H1 (cell line): ENCODE results near the gene ACOX1. TPM values are rescaled to one million over a fixed set of nuclear protein-coding genes. Genes with fewer than 3 reads are reported as not detected.

Experiments
- CTCF ChIA-PET: fragments of 300-600 bp; sonication (Branson Sonifier 250); formaldehyde crosslinking; loops from one replicate; lab custom pipeline; 2021; ENCODE audit not compliant: partially characterized antibody; lab: Charles Lee
- POLR2A ChIA-PET: fragments of 300-600 bp; sonication (Branson Sonifier 250); formaldehyde crosslinking; loops from one replicate; lab custom pipeline; 2021; ENCODE audit warnings: inconsistent platforms; ENCODE audit not compliant: partially characterized antibody; lab: Charles Lee
- DNase-seq, 2 experiments: peaks; one replicate each; pipeline versions ENCODE4 v3.0.0 to v3.0.0-alpha.2; 2010 to 2022; ENCODE audit warnings: low spot score in 2 of 2, low read depth in 1 of 2, mixed read lengths in 1 of 2
- FAIRE-seq: peaks from 2 replicates; lab custom pipeline; 2011; peaks lifted over from hg19 to GRCh38; lab: Jason Lieb, UNC
- H2AFZ ChIP-seq: 2 replicates; pipeline ENCODE4 v1.8.1; 2012; ENCODE audit warnings: low read length, inconsistent platforms
- H2AK5ac ChIP-seq: 2 replicates; pipeline ENCODE4 v1.6.1; 2013; ENCODE audit warnings: low read depth, low read length
- H2BK120ac ChIP-seq: replicated peaks from 2 replicates; pipeline ENCODE3; 2013; ENCODE audit warnings: low read depth, low read length, inconsistent platforms
- H2BK12ac ChIP-seq: 2 replicates; pipeline ENCODE4 v1.6.1; 2013; ENCODE audit warnings: low read depth, low read length
- H2BK15ac ChIP-seq: 2 replicates; pipeline ENCODE4 v1.6.1; 2013; ENCODE audit warnings: low read length
- H2BK20ac ChIP-seq: 2 replicates; pipeline ENCODE4 v1.6.1; 2013; ENCODE audit warnings: low read length
- H2BK5ac ChIP-seq: 2 replicates; pipeline ENCODE4 v1.6.1; 2013; ENCODE audit warnings: low read depth, low read length
- H3K14ac ChIP-seq: 2 replicates; pipeline ENCODE4 v1.6.1; 2013; ENCODE audit warnings: inconsistent platforms; ENCODE audit not compliant: insufficient read length
- H3K18ac ChIP-seq: 2 replicates; pipeline ENCODE4 v1.6.1; 2013; ENCODE audit warnings: low read length; ENCODE audit errors: extremely low read depth
- H3K23ac ChIP-seq: 2 replicates; pipeline ENCODE4 v1.6.1; 2013; ENCODE audit warnings: inconsistent platforms; ENCODE audit not compliant: insufficient read length
- H3K23me2 ChIP-seq: 2 replicates; pipeline ENCODE4 v1.6.1; 2013; ENCODE audit warnings: low read depth, low read length
- H3K27ac ChIP-seq: 2 replicates; pipeline ENCODE4 v1.6.1; 2011; ENCODE audit warnings: low read depth, low read length, inconsistent platforms
- H3K27me3 ChIP-seq, 4 experiments: replicated peaks in 1 of 4; 1 replicate in 1 of 4; 2 replicates in 3 of 4; pipeline versions ENCODE4 v1.6.1 to v1.8.1; 2011 to 2013; ENCODE audit warnings: low read length in 3 of 4, mild to moderate bottlenecking in 3 of 4, inconsistent platforms in 2 of 4, mixed read lengths in 2 of 4, moderate library complexity in 1 of 4; ENCODE audit not compliant: control insufficient read depth in 3 of 4, insufficient read depth in 3 of 4; ENCODE audit errors: extremely low read depth in 1 of 4
- H3K36me3 ChIP-seq, 4 experiments: 2 replicates each; pipeline versions ENCODE4 v1.6.1 to v1.8.1; 2011 to 2013; ENCODE audit warnings: mild to moderate bottlenecking in 4 of 4, low read length in 3 of 4, moderate library complexity in 2 of 4, control low read depth in 1 of 4, inconsistent platforms in 1 of 4; ENCODE audit not compliant: insufficient read depth in 4 of 4, control insufficient read depth in 2 of 4
- H3K4ac ChIP-seq: replicated peaks from 2 replicates; pipeline ENCODE3; 2013; ENCODE audit warnings: low read length, low read depth, mixed read lengths, inconsistent platforms; ENCODE audit not compliant: insufficient read length
- H3K4me1 ChIP-seq, 4 experiments: replicated peaks in 1 of 4; 1 replicate in 1 of 4; 2 replicates in 3 of 4; pipeline versions ENCODE4 v1.6.1 to v1.8.1; 2011 to 2013; ENCODE audit warnings: low read length in 3 of 4, inconsistent platforms in 2 of 4, mixed read lengths in 1 of 4; ENCODE audit not compliant: insufficient read depth in 4 of 4, control insufficient read depth in 3 of 4
- H3K4me2 ChIP-seq, 2 experiments: 2 replicates each; pipeline versions ENCODE4 v1.6.1 to v1.8.1; 2011 to 2013; ENCODE audit warnings: low read depth in 2 of 2, low read length in 2 of 2, control low read depth in 1 of 2, inconsistent platforms in 1 of 2, mild to moderate bottlenecking in 1 of 2; ENCODE audit not compliant: insufficient read depth in 1 of 2
- H3K4me3 ChIP-seq, 4 experiments: fragments of 200-600, 300-600 bp in 1 of 4; sonication (generic), shearing (Covaris generic), sonication (Bioruptor Twin) in 1 of 4; 2 replicates each; pipeline versions ENCODE4 v1.5.1 to v1.8.1; 2011 to 2016; ENCODE audit warnings: low read length in 4 of 4, low read depth in 3 of 4, control low read depth in 2 of 4, inconsistent platforms in 2 of 4, mild to moderate bottlenecking in 2 of 4, mixed read lengths in 1 of 4, moderate library complexity in 1 of 4; ENCODE audit not compliant: insufficient read depth in 2 of 4; ENCODE audit errors: extremely low read depth in 1 of 4
- H3K56ac ChIP-seq: replicated peaks from 2 replicates; pipeline ENCODE3; 2013; ENCODE audit warnings: low read depth, mild to moderate bottlenecking, mixed read lengths, low read length, inconsistent platforms; ENCODE audit not compliant: insufficient read length
- H3K79me1 ChIP-seq: 2 replicates; pipeline ENCODE4 v1.6.1; 2013; ENCODE audit warnings: low read depth, low read length, control low read depth
- H3K79me2 ChIP-seq, 2 experiments: 2 replicates each; pipeline versions ENCODE4 v1.6.1 to v1.8.1; 2012 to 2013; ENCODE audit warnings: low read length in 2 of 2, mild to moderate bottlenecking in 2 of 2, inconsistent platforms in 1 of 2; ENCODE audit not compliant: insufficient read depth in 2 of 2, control insufficient read depth in 1 of 2
- H3K9ac ChIP-seq, 4 experiments: replicated peaks in 1 of 4; 1 replicate in 1 of 4; 2 replicates in 3 of 4; pipeline versions ENCODE4 v1.6.1 to v1.8.1; 2011 to 2013; ENCODE audit warnings: low read depth in 3 of 4, low read length in 3 of 4, control low read depth in 2 of 4, mild to moderate bottlenecking in 2 of 4, moderate library complexity in 2 of 4, inconsistent platforms in 1 of 4; ENCODE audit errors: extremely low read depth in 1 of 4
- H3K9me3 ChIP-seq, 2 experiments: 2 replicates each; pipeline versions ENCODE4 v1.6.1 to v1.8.1; 2012 to 2013; ENCODE audit warnings: mild to moderate bottlenecking in 2 of 2, moderate library complexity in 2 of 2, control low read depth in 1 of 2, inconsistent platforms in 1 of 2, low read depth in 1 of 2, low read length in 1 of 2, mixed read lengths in 1 of 2; ENCODE audit not compliant: insufficient read depth in 2 of 2
- H4K20me1 ChIP-seq, 2 experiments: replicated peaks in 1 of 2; 2 replicates each; pipeline versions ENCODE3 to v1.8.1; 2011 to 2013; ENCODE audit warnings: inconsistent platforms in 2 of 2, low read length in 2 of 2, mild to moderate bottlenecking in 1 of 2; ENCODE audit not compliant: insufficient read depth in 2 of 2, control insufficient read depth in 1 of 2
- H4K5ac ChIP-seq: 2 replicates; pipeline ENCODE4 v1.6.1; 2013; ENCODE audit warnings: low read length, low read depth, mixed read lengths, inconsistent platforms; ENCODE audit not compliant: insufficient read length
- H4K8ac ChIP-seq: 2 replicates; pipeline ENCODE4 v1.8.0; 2013; ENCODE audit warnings: mild to moderate bottlenecking, moderate library complexity, low read length, inconsistent platforms; ENCODE audit not compliant: insufficient read depth; ENCODE audit errors: extremely low read depth
- H4K91ac ChIP-seq: replicated peaks from 2 replicates; pipeline ENCODE3; 2013; ENCODE audit warnings: low read length, mixed read lengths, inconsistent platforms; ENCODE audit not compliant: insufficient read length
- CBX8 ChIP-seq: fragments of 300-800, 300-1000 bp; sonication (generic); IDR thresholded peaks from 2 replicates; pipeline ENCODE4 v1.7.1; 2016; ENCODE audit warnings: low read depth, low read length, borderline replicate concordance
- CEBPB ChIP-seq: IDR thresholded peaks from 2 replicates; pipeline ENCODE4 v1.6.1; 2012; ENCODE audit warnings: low read depth, low read length
- GTF2F1 ChIP-seq: IDR thresholded peaks from 2 replicates; pipeline ENCODE4 v1.6.1; 2012; ENCODE audit warnings: low read depth, low read length, improper control_type of control experiment, borderline replicate concordance
- KDM5A ChIP-seq: fragments of 200-600 bp; IDR thresholded peaks from 2 replicates; pipeline ENCODE4 v1.7.1; 2012; ENCODE audit warnings: mild to moderate bottlenecking, low read length, inconsistent platforms, mixed read lengths
- MAFK ChIP-seq: IDR thresholded peaks from 2 replicates; pipeline ENCODE4 v1.6.1; 2012; ENCODE audit warnings: low read depth, mild to moderate bottlenecking, improper control_type of control experiment, low read length
- NRF1 ChIP-seq: IDR thresholded peaks from 2 replicates; pipeline ENCODE4 v1.6.1; 2011; ENCODE audit warnings: mild to moderate bottlenecking, low read depth, low read length, improper control_type of control experiment
- POLR2A ChIP-seq, 2 experiments: IDR thresholded peaks; 1 replicate in 1 of 2; 2 replicates in 1 of 2; pipeline ENCODE4 v1.6.1; 2011; ENCODE audit warnings: low read depth in 2 of 2, low read length in 2 of 2, mild to moderate bottlenecking in 2 of 2; ENCODE audit errors: control extremely low read depth in 1 of 2
- SIN3A ChIP-seq, 2 experiments: IDR thresholded peaks in 1 of 2; conservative IDR thresholded peaks in 1 of 2; 2 replicates each; pipeline ENCODE4 v1.6.1; 2011 to 2012; ENCODE audit warnings: low read length in 2 of 2, improper control_type of control experiment in 1 of 2, low read depth in 1 of 2, mild to moderate bottlenecking in 1 of 2
- SRF ChIP-seq: IDR thresholded peaks from 2 replicates; pipeline ENCODE4 v1.6.1; 2011; ENCODE audit warnings: mild to moderate bottlenecking, low read depth, low read length, moderate library complexity
- WGBS, 2 experiments: shearing (Covaris generic) in 1 of 2; methylation state at CpG; one replicate each; pipeline versions ENCODE4 v1.1.6 to v1.1.7; 2013 to 2015; ENCODE audit warnings: low lambda C conversion rate in 2 of 2, mixed read lengths in 2 of 2, inconsistent platforms in 1 of 2, low coverage in 1 of 2, missing lambda C conversion rate in 1 of 2; ENCODE audit not compliant: insufficient replicate concordance in 2 of 2, insufficient coverage in 1 of 2, insufficient read length in 1 of 2; ENCODE audit errors: extremely low coverage in 1 of 2, missing lambda C conversion rate in 1 of 2; 5-methylcytosine and 5-hydroxymethylcytosine counted together
- polyA plus RNA-seq, 7 experiments: library from polyadenylated mRNA; depleted of rRNA in 3 of 7; stranded (reverse) in 5 of 7; unstranded in 2 of 7; fragments of >200 nt in 5 of 7; fragments of 200-250 nt in 2 of 7; gene quantifications; 1 replicate in 5 of 7; 2 replicates in 1 of 7; 4 replicates in 1 of 7; pipeline versions ENCODE4 v1.2.1 to v1.2.3, GENCODE V29; 2011 to 2013; ENCODE audit warnings: missing spikeins in 2 of 7, mixed read lengths in 2 of 7
- total RNA-seq: library from RNA; stranded (reverse); fragmentation: NEBNext Ultra II Directional; extraction: Animal tissue kit (Norgen Biotek cat#: 25700); gene quantifications from 2 replicates; pipeline ENCODE4 v1.2.1, GENCODE V29; 2021
- TF ChIP-seq, protein P1 (sequence below): IDR thresholded peaks from 2 replicates; pipeline ENCODE4 v1.6.1; 2012; ENCODE audit warnings: inconsistent platforms

ACOX1 gene
- total and polyA plus RNA-seq, 2 of the 8 experiments (the other 6 are each of a cell fraction or from before 2014, with no cell fraction given) = 10.5 to 30.4 TPM

DNA sequence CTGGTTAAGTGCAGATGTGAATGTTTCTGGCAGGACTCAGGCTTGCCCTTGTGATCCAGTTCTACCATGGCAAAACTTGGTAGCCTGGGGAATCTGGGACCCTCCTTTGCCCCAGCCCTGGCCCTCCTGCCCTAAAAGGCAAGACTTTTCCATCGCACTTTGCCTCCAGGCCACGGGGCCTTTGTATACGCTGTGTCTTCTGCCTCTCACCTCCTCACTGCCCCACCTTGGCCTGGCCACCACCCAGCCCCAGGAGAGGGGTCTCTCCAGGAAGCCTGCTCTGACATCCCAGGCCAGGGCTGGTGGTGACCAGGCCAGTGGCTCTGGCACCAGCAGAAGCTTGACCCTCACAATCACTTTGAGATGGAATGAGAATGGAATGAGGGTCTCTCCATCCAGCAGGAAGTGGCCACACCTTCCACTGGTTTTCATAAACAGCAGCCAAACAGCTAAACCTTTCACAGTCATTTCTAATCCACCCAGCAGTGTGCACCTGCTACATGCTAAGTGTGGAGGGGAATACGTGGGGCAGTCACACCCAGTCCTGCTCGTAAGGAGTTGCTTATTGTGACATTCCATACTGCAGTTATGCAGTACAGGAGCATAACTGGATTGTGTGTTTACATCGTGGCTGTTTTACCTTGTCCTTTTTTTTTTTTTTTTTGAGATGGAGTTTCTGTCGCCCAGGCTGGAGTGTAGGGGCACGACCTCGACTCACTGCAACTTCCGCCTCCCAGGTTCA lies 72.7 kb downstream of the ACOX1 start:
- Histone ChIP-seq H3K4me3 (no peak overlapping the region), H3K9me3 (no peaks in the 10 kb centered on the region), H2AK5ac (no peak overlapping the region), H4K20me1 (peaks cover 0 to 2% of the 10 kb centered on the region in 2 experiments), H3K9ac (no peak overlapping the region), H3K56ac (no peak overlapping the region), H2BK20ac (no peak overlapping the region), H2BK5ac (no peak overlapping the region), H3K23ac (no peak overlapping the region), H3K4ac (no peak overlapping the region), H3K79me1 (no peaks in the 10 kb centered on the region; the same call in 1 of the 2 replicates), H3K23me2 (peaks cover 3% of the 10 kb centered on the region; the same call in 1 of the 2 replicates), H3K36me3 (peaks cover 0 to 9% (median 4%) of the 10 kb centered on the region in 4 experiments; a peak in 5 of 8 replicates), H4K91ac (no peak overlapping the region), H2BK15ac (peak overlapping the region; percentile 81; the same call in 1 of the 2 replicates), H4K8ac (no peak overlapping the region), H3K4me2 (no peak overlapping the region), H3K4me1 (no peaks in the 10 kb centered on the region; a peak in 2 of 7 replicates), H3K79me2 (peaks cover 0 to 14% of the 10 kb centered on the region in 2 experiments; a peak in 2 of 4 replicates), H3K18ac (no peak overlapping the region), H4K5ac (no peak overlapping the region), H2BK12ac (no peak overlapping the region), H3K27ac (no peak overlapping the region), H3K27me3 (no peaks in the 10 kb centered on the region), H2BK120ac (no peak overlapping the region), H3K14ac (no peak overlapping the region), H2AFZ (no peak overlapping the region)
- 97% methylated on average over 7 of the region's 10 CpGs; no CpG with 5 or more reads in 1 of the 2 experiments for WGBS, 2 experiments
- POLR2A ChIA-PET = interaction anchor here (0.6 to 4.6 kb wide), 7 partner anchors 9 to 1584 kb away, joined by 3 to 31 read pairs (median 3); partner anchors contain the start of gene TRIM65
- CTCF ChIA-PET = interaction anchor here (0.5 to 51.3 kb wide), 19 partner anchors 7 to 1467 kb away, joined by 3 to 885 read pairs (median 5); partner anchors contain the start of genes CDK3 and MIF4GD
- no peak for FAIRE-seq
- DNase-seq = no peak
- TF ChIP-seq GTF2F1 (no peak), MAFK (no peak), KDM5A (no peak), CEBPB (no peak), SRF (no peak), NRF1 (no peak), SIN3A (conservative IDR thresholded peaks at IDR 0.05 in 1 of 2, IDR thresholded peaks at IDR 0.05 in 1 of 2; ENCODE audit: low read depth in 1 of 2, low read length in 2 of 2) (no peak), POLR2A (IDR thresholded peaks at IDR 0.05; ENCODE audit: control extremely low read depth in 1 of 2, low read depth in 2 of 2, low read length in 2 of 2) (no peak), CBX8 (no peak)
- TF ChIP-seq, protein P1, sequence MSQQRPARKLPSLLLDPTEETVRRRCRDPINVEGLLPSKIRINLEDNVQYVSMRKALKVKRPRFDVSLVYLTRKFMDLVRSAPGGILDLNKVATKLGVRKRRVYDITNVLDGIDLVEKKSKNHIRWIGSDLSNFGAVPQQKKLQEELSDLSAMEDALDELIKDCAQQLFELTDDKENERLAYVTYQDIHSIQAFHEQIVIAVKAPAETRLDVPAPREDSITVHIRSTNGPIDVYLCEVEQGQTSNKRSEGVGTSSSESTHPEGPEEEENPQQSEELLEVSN = no peak
